Immature natural killer cell (primary cell): ENCODE data around the gene RSPRY1. TPM values are rescaled to one million over a fixed set of nuclear protein-coding genes. Genes with fewer than 3 reads are reported as not detected.

ENCODE experiments used
- DNase-seq, 3 donors: peaks; one replicate each; pipeline ENCODE4 v3.0.0; 2022; ENCODE audit warnings: mixed read lengths in 1 of 3
- H3K27ac Mint-ChIP-seq, 6 donors: one replicate each; pipeline ENCODE4 v1.8.0; 2020; ENCODE audit warnings: mixed read lengths in 6 of 6, mild to moderate bottlenecking in 5 of 6, inconsistent platforms in 4 of 6, moderate library complexity in 3 of 6
- H3K27me3 Mint-ChIP-seq, 3 donors: one replicate each; pipeline ENCODE4 v1.8.0; 2020 to 2021; ENCODE audit warnings: low read depth in 3 of 3, mild to moderate bottlenecking in 3 of 3, mixed read lengths in 3 of 3, moderate library complexity in 3 of 3, inconsistent platforms in 1 of 3
- H3K36me3 Mint-ChIP-seq, 3 donors: one replicate each; pipeline ENCODE4 v1.8.0; 2020; ENCODE audit warnings: mixed read lengths in 3 of 3, inconsistent platforms in 2 of 3, mild to moderate bottlenecking in 2 of 3
- H3K4me1 Mint-ChIP-seq, 2 donors: one replicate each; pipeline ENCODE4 v1.8.0; 2020; ENCODE audit warnings: inconsistent platforms in 2 of 2, mild to moderate bottlenecking in 2 of 2, mixed read lengths in 2 of 2, moderate library complexity in 1 of 2
- H3K4me3 Mint-ChIP-seq, 5 donors: one replicate each; pipeline ENCODE4 v1.8.0; 2020; ENCODE audit warnings: mild to moderate bottlenecking in 5 of 5, mixed read lengths in 5 of 5, inconsistent platforms in 3 of 5, moderate library complexity in 3 of 5
- H3K9me3 Mint-ChIP-seq, 6 donors: one replicate each; pipeline ENCODE4 v1.8.0; 2020; ENCODE audit warnings: mild to moderate bottlenecking in 6 of 6, mixed read lengths in 6 of 6, inconsistent platforms in 4 of 6, moderate library complexity in 3 of 6
- polyA plus RNA-seq, 3 donors: library from polyadenylated mRNA; unstranded; fragments of 300-500 nt; fragmentation: Illumina TruSeq; gene quantifications; one replicate each; pipeline ENCODE4 v1.2.3, GENCODE V29; 2021

Gene RSPRY1
- polyA plus RNA-seq, 3 donors from 2014 or later = 22.5 to 31.8 (median 24.7) TPM

DNA sequence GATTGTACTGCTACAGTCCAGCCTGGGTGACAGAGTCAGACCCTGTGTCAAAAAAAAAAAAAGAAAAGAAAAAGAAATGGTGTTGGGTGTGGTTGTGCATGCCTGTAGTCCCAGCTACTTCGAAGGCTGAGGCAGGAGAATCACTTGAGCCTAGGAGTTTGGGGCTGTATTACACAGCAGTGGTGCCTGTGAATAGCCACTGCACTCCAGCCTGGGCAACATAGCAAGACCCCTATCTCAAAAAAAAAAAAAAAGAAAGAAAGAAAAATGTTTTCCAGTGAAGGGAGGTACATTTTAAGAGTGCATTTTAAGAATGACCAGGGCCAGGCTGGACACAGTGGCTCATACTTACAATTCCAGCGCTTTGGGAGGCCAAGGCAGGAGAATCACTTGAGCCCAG, 65.2 kb downstream of the RSPRY1 start:
- DNase-seq = no peak
- Mint-ChIP-seq H3K27me3 (no peaks in the 10 kb centered on the region), H3K4me3 (no peak overlapping the region), H3K36me3 (peaks cover 11 to 32% (median 19%) of the 10 kb centered on the region in 3 donors), H3K9me3 (no peaks in the 10 kb centered on the region), H3K27ac (no peak overlapping the region), H3K4me1 (peaks cover 0 to under 1% of the 10 kb centered on the region in 2 donors)

DNA sequence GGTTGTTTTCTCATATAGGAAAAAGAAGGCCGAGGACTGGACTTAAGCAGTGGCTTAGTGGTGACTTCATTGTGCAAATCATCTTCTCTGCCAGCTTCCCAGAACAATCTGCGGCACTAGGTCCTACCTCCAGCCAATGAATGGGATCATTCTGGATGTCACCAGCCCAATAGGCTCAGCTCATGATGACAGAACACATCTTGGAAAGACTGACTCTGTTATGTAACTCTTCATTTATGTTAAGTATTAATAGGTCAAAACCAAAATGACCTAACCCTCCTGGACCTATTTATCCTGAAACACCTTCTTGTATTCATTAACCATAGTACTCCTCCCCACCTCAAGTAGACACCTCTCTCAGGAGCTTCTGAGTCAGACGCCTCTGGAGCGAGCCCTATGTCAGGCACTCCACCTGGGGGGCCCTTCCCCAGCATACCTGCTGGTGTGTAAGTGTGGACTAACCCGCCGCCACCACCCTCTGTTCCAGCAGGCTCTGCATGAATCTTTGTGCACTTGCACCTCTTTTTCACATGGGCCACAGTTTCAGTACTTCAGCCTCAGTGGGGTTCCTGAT, 66.1 kb downstream of the RSPRY1 start:
- peaks cover 11 to 32% (median 19%) of the 10 kb centered on the region in 3 donors for H3K36me3 Mint-ChIP-seq
- no peak overlapping the region for H3K27ac Mint-ChIP-seq
- no peaks in the 10 kb centered on the region for H3K4me1 Mint-ChIP-seq
- H3K4me3 Mint-ChIP-seq = no peak overlapping the region
- H3K27me3 Mint-ChIP-seq = no peaks in the 10 kb centered on the region
- DNase-seq = no peak
- no peaks in the 10 kb centered on the region for H3K9me3 Mint-ChIP-seq

DNA sequence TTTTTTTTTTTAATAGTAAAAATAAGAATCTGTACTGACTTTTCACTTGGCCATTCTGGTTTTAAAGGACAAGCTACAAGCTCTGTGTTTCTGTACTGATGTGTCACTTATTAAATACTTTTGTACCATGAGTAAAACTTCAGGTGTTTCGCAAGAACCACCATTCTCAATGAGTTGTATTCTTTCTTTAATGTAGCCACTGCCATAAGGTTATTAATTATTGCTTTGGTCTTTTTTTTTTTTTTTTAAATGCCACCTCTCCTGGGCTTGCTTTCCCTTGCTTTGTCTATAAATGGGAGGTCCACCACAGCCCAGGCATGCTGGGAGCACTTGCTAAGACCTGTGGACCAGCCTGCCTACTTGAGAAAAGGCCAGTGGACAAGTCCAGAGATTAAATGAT, 67.3 kb downstream of the RSPRY1 start:
- H3K9me3 Mint-ChIP-seq = no peaks in the 10 kb centered on the region
- DNase-seq = no peak
- no peak overlapping the region for H3K27ac Mint-ChIP-seq
- peaks cover 11 to 32% (median 19%) of the 10 kb centered on the region in 3 donors for H3K36me3 Mint-ChIP-seq
- no peaks in the 10 kb centered on the region for H3K27me3 Mint-ChIP-seq
- no peaks in the 10 kb centered on the region for H3K4me1 Mint-ChIP-seq
- H3K4me3 Mint-ChIP-seq = no peak overlapping the region

DNA sequence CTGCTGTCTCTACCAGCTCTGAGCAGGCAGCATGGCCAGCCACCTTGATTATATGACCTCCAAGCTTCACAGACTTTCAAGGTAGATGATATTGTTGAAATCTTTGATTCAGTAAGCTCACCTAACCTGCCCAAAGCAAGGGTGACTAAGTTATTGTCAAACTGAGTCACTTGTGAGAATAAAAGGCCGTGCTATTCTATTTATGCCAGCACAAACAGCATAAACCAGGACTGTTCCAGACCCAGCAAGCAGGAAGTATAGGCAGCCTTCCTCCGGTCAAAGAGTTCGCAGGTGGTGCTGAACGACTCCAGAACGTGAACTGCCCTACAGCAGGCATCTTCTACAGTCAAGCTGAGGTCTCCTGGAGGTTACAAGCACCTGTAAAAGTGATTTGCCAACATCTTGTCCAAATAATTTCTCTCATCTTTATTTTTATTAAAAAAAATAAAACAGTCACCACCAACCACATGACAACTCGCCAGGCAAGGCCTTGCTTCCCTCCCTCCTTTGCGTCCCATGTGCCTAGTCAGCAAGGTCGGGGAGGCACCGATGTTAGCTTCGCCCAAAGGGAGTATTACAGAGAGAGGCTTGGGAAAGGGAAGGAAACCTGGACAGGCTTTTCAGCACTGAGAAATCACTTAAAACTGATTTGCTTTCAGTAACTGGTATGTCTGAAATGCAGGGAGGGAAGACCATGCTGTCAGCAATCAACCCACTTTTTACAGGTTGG, 69.7 kb downstream of the RSPRY1 start:
- H3K4me1 Mint-ChIP-seq = peaks cover 5 to 7% of the 10 kb centered on the region in 2 donors
- no peaks in the 10 kb centered on the region for H3K9me3 Mint-ChIP-seq
- H3K4me3 Mint-ChIP-seq = no peak overlapping the region
- H3K27ac Mint-ChIP-seq = no peak overlapping the region
- DNase-seq = no peak
- peaks cover 6 to 22% (median 12%) of the 10 kb centered on the region in 3 donors for H3K36me3 Mint-ChIP-seq
- H3K27me3 Mint-ChIP-seq = no peaks in the 10 kb centered on the region

DNA sequence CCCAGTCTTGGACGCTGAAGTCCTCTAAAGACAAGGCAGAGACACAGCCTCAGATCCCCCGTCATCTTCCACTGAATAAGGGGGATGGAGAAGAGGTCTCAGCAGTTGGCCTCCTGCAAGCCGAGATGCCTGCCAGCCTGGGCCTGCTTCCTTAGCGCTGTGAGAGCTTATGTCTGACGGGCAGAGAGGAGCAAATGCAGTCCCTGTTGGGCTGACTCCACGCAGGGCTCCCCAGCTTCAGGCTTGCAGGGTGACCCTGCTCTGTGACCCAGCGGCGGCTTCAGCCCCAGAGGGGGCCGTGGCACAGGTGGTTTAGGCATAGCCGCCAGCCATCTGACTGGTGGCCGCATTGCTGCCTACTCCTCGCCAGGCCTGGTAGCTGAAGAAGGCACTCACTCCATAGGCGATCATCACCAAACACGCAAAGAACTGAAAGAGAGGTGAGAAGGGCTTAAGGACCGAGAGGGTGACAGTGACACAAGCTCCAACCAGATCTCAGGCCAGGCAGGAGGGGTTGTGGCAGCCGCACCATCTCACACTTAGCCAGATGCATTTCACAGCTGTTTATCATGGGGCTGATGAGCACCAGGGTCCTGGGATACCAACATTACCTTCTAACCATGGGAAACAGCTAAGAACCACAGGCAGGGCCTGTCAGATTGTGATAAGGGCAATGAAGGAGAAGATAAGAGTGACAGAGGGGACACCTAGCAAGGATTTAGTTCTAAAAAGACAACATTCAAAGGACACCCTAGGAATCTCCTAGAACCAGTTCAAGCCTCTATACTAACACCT, 70.7 kb downstream of the RSPRY1 start:
- Mint-ChIP-seq H3K36me3 (peaks cover 6 to 19% (median 12%) of the 10 kb centered on the region in 3 donors), H3K27ac (peak overlapping the region in 1 of 6 donors; percentile 22), H3K4me3 (no peak overlapping the region), H3K9me3 (no peaks in the 10 kb centered on the region), H3K27me3 (no peaks in the 10 kb centered on the region), H3K4me1 (peaks cover 5 to 7% of the 10 kb centered on the region in 2 donors)
- DNase-seq = no peak

DNA sequence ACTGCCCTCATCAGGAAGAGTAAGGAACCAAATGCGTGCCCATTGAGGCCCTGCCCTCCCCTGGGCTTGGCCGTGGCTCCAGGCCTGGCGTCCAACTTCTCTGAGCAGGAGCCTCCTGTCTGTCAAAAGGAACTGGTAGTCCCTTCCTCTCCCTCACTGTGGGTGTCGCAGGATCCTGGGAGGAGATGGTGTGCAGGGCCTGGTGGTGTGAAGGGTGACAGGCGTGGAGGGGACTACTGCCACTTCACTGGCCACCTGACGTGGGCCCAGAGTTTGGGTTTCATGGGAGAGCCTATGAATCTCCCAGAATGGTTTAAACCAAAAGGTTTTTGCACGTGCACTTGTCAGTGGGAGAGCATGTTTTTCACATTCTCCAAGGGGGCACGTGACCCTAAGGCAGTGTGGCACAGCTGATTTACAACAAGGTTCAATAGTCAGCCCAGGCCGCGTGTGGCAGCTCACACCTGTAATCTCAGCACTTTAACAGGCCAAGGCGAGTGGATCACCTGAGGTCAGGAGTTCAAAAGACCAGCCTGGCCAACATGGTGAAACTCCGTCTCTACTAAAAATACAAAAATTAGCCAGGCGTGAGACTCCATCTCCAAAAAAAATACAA, 71.4 kb downstream of the RSPRY1 start:
- H3K4me1 Mint-ChIP-seq = peaks cover 5 to 7% of the 10 kb centered on the region in 2 donors
- no peak overlapping the region for H3K27ac Mint-ChIP-seq
- DNase-seq = no peak
- peaks cover under 1 to 13% (median 5%) of the 10 kb centered on the region in 3 donors for H3K36me3 Mint-ChIP-seq
- no peak overlapping the region for H3K4me3 Mint-ChIP-seq
- H3K27me3 Mint-ChIP-seq = no peaks in the 10 kb centered on the region
- H3K9me3 Mint-ChIP-seq = no peaks in the 10 kb centered on the region

DNA sequence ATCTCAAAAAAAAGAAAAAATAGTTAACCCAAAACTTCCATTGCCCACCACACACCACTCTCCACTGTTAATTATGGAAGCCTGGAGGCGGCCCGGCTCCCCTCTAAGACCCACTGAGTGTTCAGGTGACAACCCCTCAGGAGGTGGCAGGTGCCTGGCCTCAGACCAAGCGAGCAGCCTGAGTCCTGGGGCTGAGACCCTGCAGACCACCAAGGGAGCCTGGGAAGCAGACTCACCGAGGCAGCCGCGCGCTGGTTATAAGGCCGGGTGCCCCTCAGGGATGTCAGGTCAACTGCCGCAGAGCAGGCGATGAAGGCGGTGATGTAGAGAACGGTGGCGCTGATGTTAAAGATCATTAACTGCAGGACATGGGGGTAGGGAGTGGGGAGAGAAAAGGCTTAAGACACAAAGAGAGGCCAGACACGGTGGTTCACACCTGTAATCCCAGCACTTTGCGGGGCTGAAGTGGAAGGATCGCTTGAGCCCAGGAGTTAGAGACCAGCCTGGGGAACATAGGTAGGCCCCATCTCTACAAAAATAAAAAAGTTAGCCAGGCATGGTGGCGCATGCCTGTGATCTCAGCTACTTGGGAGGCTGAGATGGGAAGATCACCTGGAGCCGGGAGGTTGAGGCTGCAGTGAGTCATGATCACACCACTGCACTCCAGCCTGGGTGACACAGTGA, 72.2 kb downstream of the RSPRY1 start:
- H3K9me3 Mint-ChIP-seq = no peaks in the 10 kb centered on the region
- H3K36me3 Mint-ChIP-seq = peaks cover 0 to 7% (median 4%) of the 10 kb centered on the region in 3 donors
- H3K27ac Mint-ChIP-seq = peak overlapping the region in 1 of 6 donors; percentile 7
- no peak for DNase-seq
- no peak overlapping the region for H3K4me3 Mint-ChIP-seq
- peaks cover 5 to 7% of the 10 kb centered on the region in 2 donors for H3K4me1 Mint-ChIP-seq
- H3K27me3 Mint-ChIP-seq = no peaks in the 10 kb centered on the region

DNA sequence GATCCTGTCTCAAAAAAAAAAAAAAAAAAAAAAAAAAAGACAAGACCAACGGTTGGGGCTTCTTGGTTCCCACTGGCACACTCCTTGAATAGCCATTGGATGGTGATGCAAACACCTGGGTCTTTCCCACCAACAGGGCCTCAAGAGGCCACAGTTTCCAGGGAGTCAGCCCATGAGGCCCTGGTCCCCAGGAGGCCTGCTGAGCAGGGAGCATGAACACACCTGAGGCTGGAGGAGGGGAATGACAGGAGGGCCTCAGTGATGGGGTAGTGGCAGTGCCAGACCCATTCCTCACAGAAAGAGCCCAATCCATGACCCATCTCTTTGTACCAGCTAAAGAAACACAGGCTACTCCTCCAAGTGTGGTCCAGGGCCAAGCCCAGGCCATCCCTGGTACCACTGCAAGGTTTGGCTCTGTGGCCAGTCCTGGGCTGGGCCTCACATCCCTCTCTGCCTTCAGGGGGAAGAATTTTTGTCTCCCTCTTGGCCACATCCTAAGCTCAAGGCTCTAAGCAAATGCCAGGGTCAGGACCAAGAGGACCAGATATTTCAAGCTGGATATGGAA, 72.9 kb downstream of the RSPRY1 start:
- Mint-ChIP-seq H3K9me3 (no peaks in the 10 kb centered on the region), H3K36me3 (peaks cover 0 to 7% (median 4%) of the 10 kb centered on the region in 3 donors), H3K27me3 (no peaks in the 10 kb centered on the region), H3K4me1 (peaks cover 5 to 7% of the 10 kb centered on the region in 2 donors), H3K27ac (no peak overlapping the region), H3K4me3 (no peak overlapping the region)
- DNase-seq = no peak

DNA sequence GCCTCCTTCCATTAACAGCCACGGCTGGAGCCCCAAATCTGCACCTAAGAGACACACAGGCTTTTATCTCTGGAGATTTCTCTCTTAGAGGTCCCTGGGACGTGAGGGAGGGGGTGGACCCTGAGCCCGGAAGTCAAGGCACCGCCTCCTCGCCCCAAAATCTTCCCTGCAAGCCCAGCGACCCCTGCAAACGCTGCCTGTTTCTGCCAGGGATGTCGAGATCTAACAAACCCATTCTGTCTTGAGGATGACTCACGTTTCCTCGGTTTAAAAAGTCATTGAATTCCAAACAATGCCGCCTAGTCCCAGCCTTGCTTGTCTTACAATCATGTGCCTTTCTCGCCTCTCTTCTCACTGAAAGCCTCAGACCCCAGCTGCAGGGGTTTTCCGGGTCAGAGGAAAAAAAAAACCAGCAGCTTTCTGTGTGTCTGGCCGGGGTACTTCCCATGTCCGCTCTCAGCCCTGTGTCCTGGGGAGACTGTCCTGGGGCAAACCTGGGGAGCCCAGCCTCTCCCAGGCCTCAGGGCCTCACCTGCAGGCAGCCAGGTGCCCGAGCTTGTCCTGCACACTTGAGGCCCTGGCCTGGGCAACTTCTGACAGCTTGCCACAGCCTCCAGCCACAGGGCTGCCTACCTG, 74.3 kb downstream of the RSPRY1 start:
- Mint-ChIP-seq H3K27ac (peak overlapping the region; percentile 37 to 84 (median 46)), H3K36me3 (peaks cover 0 to 4% (median 3%) of the 10 kb centered on the region in 3 donors), H3K4me1 (peaks cover 5 to 7% of the 10 kb centered on the region in 2 donors), H3K27me3 (no peaks in the 10 kb centered on the region), H3K9me3 (no peaks in the 10 kb centered on the region), H3K4me3 (peak overlapping the region; percentile 37 to 70 (median 58))
- DNase-seq = peak; percentile 4 to 16 (median 8)

DNA sequence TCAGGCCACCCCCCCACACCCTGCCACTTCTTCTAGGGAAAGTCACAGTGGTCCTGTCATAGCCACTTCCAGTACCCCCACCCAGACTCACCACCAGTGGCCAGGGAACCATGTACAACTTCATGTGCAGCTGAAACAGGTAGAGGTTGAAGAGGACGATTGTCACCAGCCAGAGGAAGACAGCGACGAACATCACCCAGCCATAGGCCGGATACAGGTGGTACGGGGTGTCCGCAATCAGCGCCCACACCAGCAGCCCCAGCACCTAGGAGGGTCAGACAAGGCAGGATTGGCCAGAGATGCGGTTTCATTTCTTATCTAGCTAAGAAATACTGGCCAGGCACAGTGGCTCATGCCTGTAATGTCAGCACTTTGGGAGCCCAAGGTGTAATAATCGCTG, 75.7 kb downstream of the RSPRY1 start:
- Mint-ChIP-seq H3K36me3 (no peaks in the 10 kb centered on the region), H3K4me1 (peaks cover 5 to 12% of the 10 kb centered on the region in 2 donors), H3K4me3 (no peak overlapping the region), H3K27ac (no peak overlapping the region), H3K9me3 (no peaks in the 10 kb centered on the region), H3K27me3 (no peaks in the 10 kb centered on the region)
- DNase-seq = no peak

DNA sequence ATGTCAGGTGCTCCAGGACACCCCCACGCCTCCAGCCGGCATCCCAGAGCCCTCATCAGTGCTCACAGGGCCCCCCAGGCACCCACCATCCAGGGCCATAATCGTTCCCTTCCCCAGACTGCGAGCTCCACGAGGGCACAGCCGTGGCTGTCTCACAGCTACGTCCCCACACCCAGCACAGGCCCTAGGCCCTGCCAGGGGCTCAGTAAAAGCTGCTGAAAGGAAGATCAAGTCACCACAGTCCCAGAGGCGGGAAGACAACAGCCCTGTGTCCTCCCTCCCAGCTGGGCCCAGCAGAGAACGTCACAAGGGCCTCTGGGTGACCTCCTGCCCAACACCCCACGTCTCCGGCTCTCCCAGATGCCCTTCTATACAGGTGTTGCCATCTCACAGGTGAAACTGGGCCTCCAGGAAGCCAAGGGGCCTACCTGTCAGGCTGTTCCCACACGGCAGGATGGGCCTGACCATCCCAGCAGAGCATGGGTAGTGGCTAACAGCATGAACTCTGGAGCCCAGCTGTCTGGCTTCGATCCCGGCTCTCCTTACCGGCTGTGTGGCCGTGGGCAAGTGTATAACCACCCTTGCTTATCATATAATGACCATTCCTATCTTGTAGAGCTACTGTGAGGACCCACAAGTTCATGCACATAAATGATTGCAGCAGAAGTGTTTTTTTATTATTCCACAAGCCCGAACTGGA, 76.9 kb downstream of the RSPRY1 start:
- Mint-ChIP-seq H3K4me3 (no peak overlapping the region), H3K36me3 (no peaks in the 10 kb centered on the region), H3K9me3 (no peaks in the 10 kb centered on the region), H3K4me1 (peaks cover 5 to 13% of the 10 kb centered on the region in 2 donors), H3K27me3 (no peaks in the 10 kb centered on the region), H3K27ac (peak overlapping the region in 1 of 6 donors; percentile 62)
- DNase-seq = no peak
